ENCODE results near the gene TMEM88. TPM values are rescaled to one million over a fixed set of nuclear protein-coding genes. Genes with fewer than 3 reads are reported as not detected.

TMEM88 gene
- total RNA-seq, 1 experiment from 2014 or later = 2.8 TPM

GRCh38 chr17:7903154-7904103, 48.6 kb downstream of the TMEM88 start:
- no peak overlapping the region for H3K4me2 ChIP-seq (ENCODE audit: low read length)
- peaks cover 32 to 56% of the 10 kb centered on the region in 2 experiments; a peak in 3 of 4 replicates for H3K36me3 ChIP-seq (ENCODE audit: control insufficient read depth in 1 of 2, insufficient read depth in 2 of 2, low read length in 2 of 2)
- no peak for DNase-seq (ENCODE audit: low read depth, low spot score)
- ATAC-seq = no peak
- intact Hi-C loops (cut with micrococcal nuclease) = no loop called here
- ChIA-PET RAD21 (ENCODE audit: low non-redundant PET in 1 of 2, low total read pairs in 2 of 2, uncharacterized antibody in 2 of 2, unreplicated experiment in 2 of 2) (no interaction called here), CTCF (no interaction called here), POLR2A (no interaction called here)
- BruUV-seq (replicated peaks) = TSS peak; percentile 27
- H3K27me3 ChIP-seq (ENCODE audit: insufficient read depth, low read length) = no peaks in the 10 kb centered on the region
- no peaks in the 10 kb centered on the region for H4K20me1 ChIP-seq (ENCODE audit: insufficient read depth)
- H2AFZ ChIP-seq (ENCODE audit: low read depth, low read length, poor library complexity, severe bottlenecking) = no peak overlapping the region
- H3K27ac ChIP-seq (ENCODE audit: low read depth, low read length) = no peak overlapping the region
- H3K79me2 ChIP-seq (ENCODE audit: insufficient read depth, low read length) = no peaks in the 10 kb centered on the region
- TF ChIP-seq ZNF274 (IDR thresholded peaks at IDR 0.05; ENCODE audit: low read depth, low read length) (no peak), EGR1 (IDR thresholded peaks at IDR 0.05; ENCODE audit: low read depth) (no peak), EZH2phosphoT487 (IDR thresholded peaks at IDR 0.05; ENCODE audit: borderline replicate concordance) (no peak), CEBPB (IDR thresholded peaks at IDR 0.05; ENCODE audit: low read depth) (no peak), SP1 (IDR thresholded peaks at IDR 0.05; ENCODE audit: low read depth) (no peak), POLR2AphosphoS5 (IDR thresholded peaks at IDR 0.05; ENCODE audit: low read depth, low read length) (no peak), TCF7L2 (IDR thresholded peaks at IDR 0.05; ENCODE audit: borderline replicate concordance, extremely low read depth, insufficient read depth, insufficient read length) (no peak), YY1 (IDR thresholded peaks at IDR 0.05; ENCODE audit: extremely low read depth, insufficient replicate concordance, low read depth, low read length) (no peak), JUND (IDR thresholded peaks at IDR 0.05) (no peak), ZFX (IDR thresholded peaks at IDR 0.05) (no peak), CBX3 (IDR thresholded peaks at IDR 0.05; ENCODE audit: low read depth) (no peak), POLR2A (IDR thresholded peaks at IDR 0.05; ENCODE audit: borderline replicate concordance, extremely low read depth, insufficient read depth, insufficient read length) (no peak)
- no peak overlapping the region for H3K9ac ChIP-seq (ENCODE audit: low read length)
- H3K9me3 ChIP-seq (ENCODE audit: control insufficient read depth in 1 of 2, insufficient read depth in 1 of 2, low read depth in 1 of 2, low read length in 2 of 2) = no peaks in the 10 kb centered on the region
- no peaks in the 10 kb centered on the region for H3K4me1 ChIP-seq (ENCODE audit: control insufficient read depth in 1 of 2, insufficient read depth in 2 of 2, low read length in 2 of 2)
- H3K4me3 ChIP-seq (replicated peaks in 1 of 2; ENCODE audit: low read depth in 1 of 2, low read length in 2 of 2) = no peak overlapping the region
- no peaks in the 10 kb centered on the region for H3K9me2 ChIP-seq (ENCODE audit: insufficient read depth)

Other genes with a start within 250 kb of the TMEM88 start
- gene FXR2, start 240.2 kb upstream of the TMEM88 start, total RNA-seq (2021; ENCODE audit: unreplicated experiment) = 49.7 TPM
- 54.9 TPM for gene SAT2, start 227.2 kb upstream of the TMEM88 start, total RNA-seq (2021; ENCODE audit: unreplicated experiment)
- not detected for gene SHBG, start 224.9 kb upstream of the TMEM88 start, total RNA-seq (2021; ENCODE audit: unreplicated experiment)
- gene ATP1B2, start 204.1 kb upstream of the TMEM88 start, total RNA-seq (2021; ENCODE audit: unreplicated experiment) = not detected
- gene TP53, start 167.6 kb upstream of the TMEM88 start, total RNA-seq (2021; ENCODE audit: unreplicated experiment) = 110 TPM
- gene WRAP53, start 166.6 kb upstream of the TMEM88 start, total RNA-seq (2021; ENCODE audit: unreplicated experiment) = 28.8 TPM
- 0.07 TPM for gene EFNB3, start 149.9 kb upstream of the TMEM88 start, total RNA-seq (2021; ENCODE audit: unreplicated experiment)
- gene DNAH2, start 137.3 kb upstream of the TMEM88 start, total RNA-seq (2021; ENCODE audit: unreplicated experiment) = 2.0 TPM
- 42.1 TPM for gene KDM6B, start 20.8 kb upstream of the TMEM88 start, total RNA-seq (2021; ENCODE audit: unreplicated experiment)
- 103 TPM for gene NAA38, start 2.5 kb downstream of the TMEM88 start, total RNA-seq (2021; ENCODE audit: unreplicated experiment)
- gene CYB5D1, start 2.9 kb downstream of the TMEM88 start, total RNA-seq (2021; ENCODE audit: unreplicated experiment) = 21.5 TPM
- gene CHD3, start 33.7 kb downstream of the TMEM88 start, total RNA-seq (2021; ENCODE audit: unreplicated experiment) = 54.8 TPM
- gene RNF227, start 61.2 kb downstream of the TMEM88 start, total RNA-seq (2021; ENCODE audit: unreplicated experiment) = 0.74 TPM
- 7.1 TPM for gene KCNAB3, start 74.8 kb downstream of the TMEM88 start, total RNA-seq (2021; ENCODE audit: unreplicated experiment)
- gene TRAPPC1, start 76.9 kb downstream of the TMEM88 start, total RNA-seq (2021; ENCODE audit: unreplicated experiment) = 123 TPM
- 54.6 TPM for gene CNTROB, start 77.1 kb downstream of the TMEM88 start, total RNA-seq (2021; ENCODE audit: unreplicated experiment)
- 1.4 TPM for gene GUCY2D, start 147.5 kb downstream of the TMEM88 start, total RNA-seq (2021; ENCODE audit: unreplicated experiment)
- 0.30 TPM for gene ALOX15B, start 184.0 kb downstream of the TMEM88 start, total RNA-seq (2021; ENCODE audit: unreplicated experiment)
- 3.8 TPM for gene ALOX12B, start 232.7 kb downstream of the TMEM88 start, total RNA-seq (2021; ENCODE audit: unreplicated experiment)

Data from HCT116 (cell line).